ENCODE data around the gene ANAPC15.

Gene ANAPC15

DNA sequence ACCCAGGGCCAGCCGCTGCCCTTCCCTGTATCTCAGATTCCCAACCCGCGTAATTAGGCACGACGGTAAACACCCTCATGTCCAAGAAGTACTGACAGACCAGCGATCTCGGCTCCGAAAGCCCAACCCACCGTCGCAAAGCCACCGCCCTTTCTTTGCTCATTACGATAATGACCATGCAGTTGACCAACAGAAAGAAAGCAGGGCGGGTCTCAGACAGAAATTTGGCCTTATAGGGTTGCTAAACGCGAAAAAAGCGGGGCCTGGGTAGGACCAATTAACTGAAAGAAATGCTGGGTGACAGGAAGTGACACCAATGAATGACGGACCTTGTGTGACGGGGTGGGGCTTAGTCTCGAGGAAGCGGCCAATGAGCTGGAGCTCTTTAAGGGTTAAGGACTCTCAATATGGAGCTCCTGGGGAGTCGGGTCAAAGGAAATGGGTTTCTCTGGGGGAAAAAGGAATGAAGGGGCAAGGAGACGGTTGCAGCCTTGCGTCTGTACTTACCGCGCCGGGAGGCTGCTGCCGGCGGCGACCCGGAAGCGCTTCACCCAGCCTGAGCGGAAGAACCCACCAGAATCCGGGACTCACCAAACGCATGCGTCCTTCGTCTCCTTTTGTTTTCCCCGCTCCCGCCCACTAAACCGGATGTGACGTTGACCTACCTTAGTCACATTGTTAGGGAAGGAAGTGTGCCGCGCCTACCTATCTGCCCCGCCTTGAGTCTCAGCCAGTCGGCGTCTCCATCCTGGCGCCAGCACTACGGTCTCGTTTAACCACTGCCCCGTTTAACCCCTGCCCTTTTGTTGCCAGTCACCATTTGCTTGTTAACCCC is at the start of gene ANAPC15:
TSS of gene ANAPC15 (minus strand) at position 553 of the 835 bp plus-strand sequence. CDS start 1,419 bp downstream, outside the sequence.
- TF ChIP-seq, protein P1, sequence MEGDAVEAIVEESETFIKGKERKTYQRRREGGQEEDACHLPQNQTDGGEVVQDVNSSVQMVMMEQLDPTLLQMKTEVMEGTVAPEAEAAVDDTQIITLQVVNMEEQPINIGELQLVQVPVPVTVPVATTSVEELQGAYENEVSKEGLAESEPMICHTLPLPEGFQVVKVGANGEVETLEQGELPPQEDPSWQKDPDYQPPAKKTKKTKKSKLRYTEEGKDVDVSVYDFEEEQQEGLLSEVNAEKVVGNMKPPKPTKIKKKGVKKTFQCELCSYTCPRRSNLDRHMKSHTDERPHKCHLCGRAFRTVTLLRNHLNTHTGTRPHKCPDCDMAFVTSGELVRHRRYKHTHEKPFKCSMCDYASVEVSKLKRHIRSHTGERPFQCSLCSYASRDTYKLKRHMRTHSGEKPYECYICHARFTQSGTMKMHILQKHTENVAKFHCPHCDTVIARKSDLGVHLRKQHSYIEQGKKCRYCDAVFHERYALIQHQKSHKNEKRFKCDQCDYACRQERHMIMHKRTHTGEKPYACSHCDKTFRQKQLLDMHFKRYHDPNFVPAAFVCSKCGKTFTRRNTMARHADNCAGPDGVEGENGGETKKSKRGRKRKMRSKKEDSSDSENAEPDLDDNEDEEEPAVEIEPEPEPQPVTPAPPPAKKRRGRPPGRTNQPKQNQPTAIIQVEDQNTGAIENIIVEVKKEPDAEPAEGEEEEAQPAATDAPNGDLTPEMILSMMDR (IDR thresholded peaks at IDR 0.05; ENCODE audit: low read depth, low read length, poor library complexity, severe bottlenecking): no peak
- no peak for TF ChIP-seq EZH2phosphoT487 (IDR thresholded peaks at IDR 0.05; ENCODE audit: borderline replicate concordance, low read length)
- Histone ChIP-seq H3K4me1 (ENCODE audit: control insufficient read depth, low read length) (peaks cover 19% of the 10 kb centered on the region), H3K36me3 (ENCODE audit: control insufficient read depth, low read length) (peaks cover 13% of the 10 kb centered on the region)

DNA sequence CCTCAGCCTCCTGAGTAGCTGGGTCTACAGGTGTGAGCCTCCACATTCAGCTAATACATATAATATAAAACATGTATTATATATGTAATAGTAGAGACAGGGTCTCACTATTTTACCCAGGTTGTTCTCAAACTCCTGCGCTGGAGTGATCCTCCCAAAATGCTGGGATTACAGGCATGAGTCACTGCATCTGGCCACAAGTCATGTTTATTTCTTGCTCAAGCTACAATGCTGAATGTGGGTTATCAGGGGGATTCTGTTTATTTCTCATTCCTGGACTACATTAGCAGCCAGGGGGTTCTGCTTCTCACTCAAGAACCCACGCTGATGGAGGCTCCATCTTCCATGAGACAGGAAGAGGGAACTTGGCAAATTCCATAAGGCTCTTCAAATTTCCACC is 47.8 kb upstream of the ANAPC15 start:
- H3K9me2 ChIP-seq (replicated peaks; ENCODE audit: control insufficient read depth, low read length): no peaks in the 10 kb centered on the region
- H3K4me3 ChIP-seq (ENCODE audit: low read length): no peak overlapping the region
- peaks cover 6% of the 10 kb centered on the region; the same call in 1 of the 2 replicates for H3K27me3 ChIP-seq (ENCODE audit: control insufficient read depth, low read length)
- no peaks in the 10 kb centered on the region for H3K9me3 ChIP-seq (ENCODE audit: control insufficient read depth, insufficient read depth, low read length)
- H3F3A ChIP-seq (ENCODE audit: control insufficient read depth, insufficient read depth): no peaks in the 10 kb centered on the region
- H4K20me1 ChIP-seq (ENCODE audit: control insufficient read depth, insufficient read depth, low read depth, low read length): no peaks in the 10 kb centered on the region
- TF ChIP-seq, protein P1 (IDR thresholded peaks at IDR 0.05; ENCODE audit: low read depth, low read length, poor library complexity, severe bottlenecking): no peak
- no peak for TF ChIP-seq EZH2phosphoT487 (IDR thresholded peaks at IDR 0.05; ENCODE audit: borderline replicate concordance, low read length)
- no peaks in the 10 kb centered on the region for H3K79me2 ChIP-seq (ENCODE audit: control insufficient read depth, low read length)
- H3K27ac ChIP-seq (ENCODE audit: low read depth, low read length): no peak overlapping the region
- no peak overlapping the region for H3K4me2 ChIP-seq (ENCODE audit: low read length)
- H3K4me1 ChIP-seq (ENCODE audit: control insufficient read depth, low read length): no peaks in the 10 kb centered on the region
- no peaks in the 10 kb centered on the region for H3K36me3 ChIP-seq (ENCODE audit: control insufficient read depth, low read length)

More for the DNA sequence above, at the start of gene ANAPC15:
- H3K79me2 ChIP-seq (ENCODE audit: control insufficient read depth, low read length): peaks cover 8% of the 10 kb centered on the region
- H3K4me3 ChIP-seq (ENCODE audit: low read length): peak within 1 kb of the TSS; percentile 75
- 0 out of 2 replicates have a peak, but pooled peaks cover 3% of the 10 kb centered on the region for H3K9me2 ChIP-seq (replicated peaks; ENCODE audit: control insufficient read depth, low read length)
- peak within 1 kb of the TSS; percentile 93 for H3K4me2 ChIP-seq (ENCODE audit: low read length)
- H3K27me3 ChIP-seq (ENCODE audit: control insufficient read depth, low read length): no peaks in the 10 kb centered on the region
- no peaks in the 10 kb centered on the region for H3F3A ChIP-seq (ENCODE audit: control insufficient read depth, insufficient read depth)
- H4K20me1 ChIP-seq (ENCODE audit: control insufficient read depth, insufficient read depth, low read depth, low read length): no peaks in the 10 kb centered on the region
- no peaks in the 10 kb centered on the region for H3K9me3 ChIP-seq (ENCODE audit: control insufficient read depth, insufficient read depth, low read length)
- peak within 1 kb of the TSS; percentile 87 for H3K27ac ChIP-seq (ENCODE audit: low read depth, low read length)

DNA sequence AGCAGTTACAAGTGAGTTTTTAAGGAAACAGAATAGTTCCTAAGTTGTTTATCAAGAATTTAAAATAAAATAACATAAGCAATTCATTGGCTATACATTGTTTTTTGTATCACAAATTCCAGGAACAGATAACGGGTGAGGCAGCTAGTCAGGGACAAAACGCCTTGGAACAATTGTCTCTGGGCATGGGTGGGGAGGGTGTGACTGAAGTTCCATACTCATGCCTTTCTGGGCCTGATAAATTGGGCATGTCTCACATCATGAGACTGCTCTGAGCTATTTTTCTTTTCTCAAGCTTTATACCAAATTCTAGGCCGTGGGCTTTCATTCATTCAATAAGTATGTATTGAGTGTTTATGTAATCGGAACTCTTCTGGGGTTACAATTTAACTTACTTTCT is 44.6 kb upstream of the ANAPC15 start:
- Histone ChIP-seq H3K4me2 (ENCODE audit: low read length) (no peak overlapping the region), H3K36me3 (ENCODE audit: control insufficient read depth, low read length) (no peaks in the 10 kb centered on the region), H4K20me1 (ENCODE audit: control insufficient read depth, insufficient read depth, low read depth, low read length) (no peaks in the 10 kb centered on the region), H3F3A (ENCODE audit: control insufficient read depth, insufficient read depth) (no peaks in the 10 kb centered on the region), H3K9me2 (replicated peaks; ENCODE audit: control insufficient read depth, low read length) (no peaks in the 10 kb centered on the region), H3K27ac (ENCODE audit: low read depth, low read length) (no peak overlapping the region), H3K27me3 (ENCODE audit: control insufficient read depth, low read length) (peaks cover 6% of the 10 kb centered on the region; the same call in 1 of the 2 replicates), H3K9me3 (ENCODE audit: control insufficient read depth, insufficient read depth, low read length) (no peaks in the 10 kb centered on the region), H3K4me3 (ENCODE audit: low read length) (no peak overlapping the region), H3K4me1 (ENCODE audit: control insufficient read depth, low read length) (no peaks in the 10 kb centered on the region), H3K79me2 (ENCODE audit: control insufficient read depth, low read length) (no peaks in the 10 kb centered on the region)
- TF ChIP-seq EZH2phosphoT487 (IDR thresholded peaks at IDR 0.05; ENCODE audit: borderline replicate concordance, low read length): no peak
- TF ChIP-seq, protein P1 (IDR thresholded peaks at IDR 0.05; ENCODE audit: low read depth, low read length, poor library complexity, severe bottlenecking): no peak

Measured in DOHH2 (cell line).